ENCODE measurements around the gene RRM1. TPM values are rescaled to one million over a fixed set of nuclear protein-coding genes. Genes with fewer than 3 reads are reported as not detected.

RRM1 gene
- total RNA-seq, 1 experiment from 2014 or later = 136 TPM

DNA sequence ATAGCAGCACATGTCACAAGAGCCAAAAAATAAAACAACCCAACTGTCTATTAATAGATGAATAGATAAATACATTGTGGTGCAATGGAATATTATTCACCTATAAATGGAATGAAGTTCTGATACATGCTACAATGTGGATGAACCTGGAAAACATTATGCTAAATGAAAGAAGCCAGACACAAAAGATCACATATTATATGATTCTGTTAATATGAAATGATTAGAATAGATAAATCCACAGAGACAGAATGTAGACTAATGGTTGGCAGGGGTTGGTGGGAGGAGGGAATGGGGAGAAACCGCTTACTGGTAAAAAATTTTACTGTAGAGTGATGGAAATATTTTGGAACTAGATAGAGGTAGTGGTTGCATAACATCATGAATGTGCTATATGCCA, 32.9 kb upstream of the RRM1 start:
- H3K36me3 Mint-ChIP-seq (ENCODE audit: insufficient read depth, unreplicated experiment) = peaks cover 8% of the 10 kb centered on the region
- BruUV-seq (replicated peaks) = no TSS peak
- CTCF ChIA-PET = no interaction called here
- no peak for DNase-seq
- Histone ChIP-seq H3K9me3 (no peaks in the 10 kb centered on the region), H3K27me3 (replicated peaks; ENCODE audit: control insufficient read depth, insufficient read depth, low read length) (no peaks in the 10 kb centered on the region), H3K36me3 (ENCODE audit: control insufficient read depth, insufficient read depth, low read length) (peaks cover 2% of the 10 kb centered on the region; the same call in 1 of the 2 replicates), H3K4me3 (ENCODE audit: low read depth, low read length) (no peak overlapping the region), H3K4me1 (peaks cover 48% of the 10 kb centered on the region)
- H3K4me3 Mint-ChIP-seq (ENCODE audit: unreplicated experiment) = no peak overlapping the region
- POLR2A ChIA-PET = no interaction called here
- H3K27me3 Mint-ChIP-seq (ENCODE audit: insufficient read depth, unreplicated experiment) = no peaks in the 10 kb centered on the region
- TF ChIP-seq, protein P1, sequence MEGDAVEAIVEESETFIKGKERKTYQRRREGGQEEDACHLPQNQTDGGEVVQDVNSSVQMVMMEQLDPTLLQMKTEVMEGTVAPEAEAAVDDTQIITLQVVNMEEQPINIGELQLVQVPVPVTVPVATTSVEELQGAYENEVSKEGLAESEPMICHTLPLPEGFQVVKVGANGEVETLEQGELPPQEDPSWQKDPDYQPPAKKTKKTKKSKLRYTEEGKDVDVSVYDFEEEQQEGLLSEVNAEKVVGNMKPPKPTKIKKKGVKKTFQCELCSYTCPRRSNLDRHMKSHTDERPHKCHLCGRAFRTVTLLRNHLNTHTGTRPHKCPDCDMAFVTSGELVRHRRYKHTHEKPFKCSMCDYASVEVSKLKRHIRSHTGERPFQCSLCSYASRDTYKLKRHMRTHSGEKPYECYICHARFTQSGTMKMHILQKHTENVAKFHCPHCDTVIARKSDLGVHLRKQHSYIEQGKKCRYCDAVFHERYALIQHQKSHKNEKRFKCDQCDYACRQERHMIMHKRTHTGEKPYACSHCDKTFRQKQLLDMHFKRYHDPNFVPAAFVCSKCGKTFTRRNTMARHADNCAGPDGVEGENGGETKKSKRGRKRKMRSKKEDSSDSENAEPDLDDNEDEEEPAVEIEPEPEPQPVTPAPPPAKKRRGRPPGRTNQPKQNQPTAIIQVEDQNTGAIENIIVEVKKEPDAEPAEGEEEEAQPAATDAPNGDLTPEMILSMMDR (IDR thresholded peaks at IDR 0.05; ENCODE audit: insufficient read depth in 1 of 2, low read depth in 1 of 2, low read length in 1 of 2, severe bottlenecking in 1 of 2, unreplicated experiment in 1 of 2) = no peak
- no peaks in the 10 kb centered on the region for H3K9me3 Mint-ChIP-seq (ENCODE audit: unreplicated experiment)
- no peak overlapping the region for H3K27ac Mint-ChIP-seq (ENCODE audit: unreplicated experiment)
- H3K4me1 Mint-ChIP-seq (ENCODE audit: low read depth, unreplicated experiment) = peaks cover 51% of the 10 kb centered on the region
- intact Hi-C loops (cut with micrococcal nuclease; ENCODE audit: unreplicated experiment) = no loop called here

DNA sequence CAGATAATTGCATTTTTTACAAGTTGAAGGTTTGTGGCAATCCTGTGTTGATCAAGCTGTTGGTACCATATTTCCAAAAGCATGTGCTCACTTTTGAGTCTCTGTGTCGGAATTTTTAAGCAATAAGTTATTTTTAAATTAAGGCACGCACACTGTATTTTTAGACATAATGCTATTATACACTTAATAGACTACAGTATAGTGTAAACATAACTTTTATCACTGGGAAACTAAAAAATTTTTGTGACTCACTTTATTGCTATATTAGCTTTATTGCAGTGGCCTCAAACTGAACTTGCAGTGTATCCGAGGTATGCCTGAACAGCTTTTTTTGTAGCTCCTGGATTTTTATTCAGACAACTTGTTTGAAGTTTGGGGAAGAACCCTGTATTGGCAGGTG, 31.3 kb upstream of the RRM1 start:
- ChIA-PET CTCF (interaction anchor here (1.2 to 2.1 kb wide), 2 partner anchors 208 to 214 kb away, joined by 4 to 8 read pairs; partner anchors contain the start of gene STIM1), POLR2A (no interaction called here)
- H3K4me3 Mint-ChIP-seq (ENCODE audit: unreplicated experiment) = no peak overlapping the region
- TF ChIP-seq, protein P1 (IDR thresholded peaks at IDR 0.05; ENCODE audit: insufficient read depth in 1 of 2, low read depth in 1 of 2, low read length in 1 of 2, severe bottlenecking in 1 of 2, unreplicated experiment in 1 of 2) = no peak
- H3K36me3 Mint-ChIP-seq (ENCODE audit: insufficient read depth, unreplicated experiment) = no peaks in the 10 kb centered on the region
- Histone ChIP-seq H3K4me3 (ENCODE audit: low read depth, low read length) (no peak overlapping the region), H3K9me3 (no peaks in the 10 kb centered on the region), H3K27me3 (replicated peaks; ENCODE audit: control insufficient read depth, insufficient read depth, low read length) (no peaks in the 10 kb centered on the region), H3K4me1 (peaks cover 48% of the 10 kb centered on the region), H3K36me3 (ENCODE audit: control insufficient read depth, insufficient read depth, low read length) (peaks cover 2% of the 10 kb centered on the region; the same call in 1 of the 2 replicates)
- no peak for DNase-seq
- H3K4me1 Mint-ChIP-seq (ENCODE audit: low read depth, unreplicated experiment) = peaks cover 53% of the 10 kb centered on the region
- no peak overlapping the region for H3K27ac Mint-ChIP-seq (ENCODE audit: unreplicated experiment)
- BruUV-seq (replicated peaks) = no TSS peak
- H3K9me3 Mint-ChIP-seq (ENCODE audit: unreplicated experiment) = no peaks in the 10 kb centered on the region
- intact Hi-C loops (cut with micrococcal nuclease; ENCODE audit: unreplicated experiment) = no loop called here
- no peaks in the 10 kb centered on the region for H3K27me3 Mint-ChIP-seq (ENCODE audit: insufficient read depth, unreplicated experiment)

DNA sequence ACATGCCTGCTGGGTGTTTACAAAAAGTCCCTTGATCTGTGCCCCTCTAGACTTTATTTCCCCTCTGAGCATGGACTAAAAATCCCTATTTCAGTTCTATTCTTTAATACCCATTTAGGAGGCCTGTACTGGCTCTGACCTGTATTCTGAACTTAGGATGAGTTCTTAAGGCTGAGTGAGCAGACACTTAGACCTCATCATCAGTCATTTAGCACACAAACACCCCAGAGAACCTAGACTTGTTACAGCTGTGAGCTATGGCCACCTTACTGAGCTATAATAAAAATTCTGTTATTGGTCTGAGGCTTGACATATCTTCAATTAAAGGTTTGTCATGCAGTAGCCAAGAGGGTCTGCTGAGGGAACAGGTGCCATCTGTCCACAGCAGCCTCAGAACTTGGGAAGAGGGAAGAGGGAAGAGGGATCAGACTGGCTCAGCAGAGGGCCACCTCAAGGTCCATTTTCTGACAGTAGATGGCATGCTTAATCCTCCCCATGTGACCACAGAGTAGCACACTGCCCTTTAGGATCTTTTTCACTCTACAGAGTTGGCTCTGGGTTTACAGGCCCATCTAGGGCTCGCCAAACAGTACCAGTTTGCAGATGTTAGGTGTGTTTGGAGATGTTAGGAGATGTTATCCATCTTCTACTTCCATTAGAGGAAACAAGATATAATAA, 30.2 kb upstream of the RRM1 start:
- H3K4me3 ChIP-seq (ENCODE audit: low read depth, low read length) = no peak overlapping the region
- H3K36me3 ChIP-seq (ENCODE audit: control insufficient read depth, insufficient read depth, low read length) = no peaks in the 10 kb centered on the region
- no TSS peak for BruUV-seq (replicated peaks)
- DNase-seq = no peak
- peaks cover 43% of the 10 kb centered on the region for H3K4me1 Mint-ChIP-seq (ENCODE audit: low read depth, unreplicated experiment)
- intact Hi-C loops (cut with micrococcal nuclease; ENCODE audit: unreplicated experiment) = no loop called here
- H3K27me3 Mint-ChIP-seq (ENCODE audit: insufficient read depth, unreplicated experiment) = no peaks in the 10 kb centered on the region
- H3K27ac Mint-ChIP-seq (ENCODE audit: unreplicated experiment) = no peak overlapping the region
- ChIA-PET CTCF (interaction anchor here (1.2 to 2.1 kb wide), 3 partner anchors 209 to 215 kb away, joined by 3 to 8 read pairs (median 4); partner anchors contain the start of gene STIM1), POLR2A (no interaction called here)
- H3K4me1 ChIP-seq = peaks cover 41% of the 10 kb centered on the region
- no peaks in the 10 kb centered on the region for H3K9me3 Mint-ChIP-seq (ENCODE audit: unreplicated experiment)
- H3K36me3 Mint-ChIP-seq (ENCODE audit: insufficient read depth, unreplicated experiment) = no peaks in the 10 kb centered on the region
- TF ChIP-seq, protein P1 (IDR thresholded peaks at IDR 0.05; ENCODE audit: insufficient read depth in 1 of 2, low read depth in 1 of 2, low read length in 1 of 2, severe bottlenecking in 1 of 2, unreplicated experiment in 1 of 2) = peak in 1 of 2 experiments; percentile 2
- H3K27me3 ChIP-seq (replicated peaks; ENCODE audit: control insufficient read depth, insufficient read depth, low read length) = no peaks in the 10 kb centered on the region
- H3K4me3 Mint-ChIP-seq (ENCODE audit: unreplicated experiment) = no peak overlapping the region
- H3K9me3 ChIP-seq = no peaks in the 10 kb centered on the region
